HCT116 (cell line): ENCODE results near the gene HMGA1. TPM values are rescaled to one million over a fixed set of nuclear protein-coding genes. Genes with fewer than 3 reads are reported as not detected.

Experiments
- ATAC-seq: fragments of 200-7000 bp; cut with Tn5 transposase; 2 replicates; pipeline ENCODE4 v1.9.1; 2020; ENCODE audit warnings: mild to moderate bottlenecking, moderate library complexity
- BruUV-seq: library from RNA; stranded (reverse); fragments of 400-500 nt; replicated peaks from 2 replicates; lab custom pipeline; 2021; lab: Mats Ljungman, UMichigan
- CTCF ChIA-PET: fragments of 300-600 bp; sonication (Branson Sonifier 250); formaldehyde crosslinking; loops from one replicate; lab custom pipeline; 2021; ENCODE audit warnings: antibody characterized with exemption; lab: Charles Lee
- POLR2A ChIA-PET: fragments of 300-600, 350-600 bp; sonication (Branson Sonifier 250); formaldehyde crosslinking; loops from one replicate; lab custom pipeline; 2021; ENCODE audit warnings: antibody characterized with exemption; lab: Charles Lee
- RAD21 ChIA-PET, 2 experiments: fragments of 300-600 bp; sonication (Branson Sonifier 250); formaldehyde crosslinking; loops; one replicate each; lab custom pipeline; 2023; ENCODE audit warnings: low total read pairs in 2 of 2; ENCODE audit not compliant: uncharacterized antibody in 2 of 2, unreplicated experiment in 2 of 2, low non-redundant PET in 1 of 2; lab: Charles Lee
- DNase-seq: peaks from one replicate; pipeline ENCODE4 v3.0.0-alpha.2; 2010; ENCODE audit warnings: low read depth, low spot score
- H2AFZ ChIP-seq: fragments of 200-600 bp; shearing (Covaris generic), sonication (generic); 2 replicates; pipeline ENCODE4 v1.6.1; 2017; ENCODE audit warnings: low read depth, mixed run types, mixed read lengths, antibody characterized with exemption, low read length; ENCODE audit not compliant: poor library complexity, severe bottlenecking
- H3K27ac ChIP-seq: 2 replicates; pipeline ENCODE4 v1.5.1; 2012; ENCODE audit warnings: low read depth, low read length
- H3K27me3 ChIP-seq: fragments of 200-600 bp; sonication (generic); 2 replicates; pipeline ENCODE4 v1.6.1; 2016; ENCODE audit warnings: mixed run types, low read length, mixed read lengths; ENCODE audit not compliant: insufficient read depth
- H3K36me3 ChIP-seq, 2 experiments: fragments of 200-500 bp in 1 of 2; fragments of 200-600 bp in 1 of 2; sonication (Bioruptor generic) in 1 of 2; sonication (generic) in 1 of 2; 2 replicates each; pipeline versions ENCODE4 v1.5.1 to v1.6.1; 2014 to 2016; ENCODE audit warnings: low read length in 2 of 2, inconsistent platforms in 1 of 2, mixed read lengths in 1 of 2, mixed run types in 1 of 2; ENCODE audit not compliant: insufficient read depth in 2 of 2, control insufficient read depth in 1 of 2
- H3K4me1 ChIP-seq, 2 experiments: fragments of 200-600 bp in 1 of 2; sonication (generic) in 1 of 2; 2 replicates each; pipeline versions ENCODE4 v1.5.1 to v1.6.1; 2012 to 2017; ENCODE audit warnings: low read length in 2 of 2, inconsistent platforms in 1 of 2, mild to moderate bottlenecking in 1 of 2, mixed read lengths in 1 of 2, mixed run types in 1 of 2, moderate library complexity in 1 of 2; ENCODE audit not compliant: insufficient read depth in 2 of 2, control insufficient read depth in 1 of 2
- H3K4me2 ChIP-seq: fragments of 200-600 bp; sonication (generic); 2 replicates; pipeline ENCODE4 v1.6.1; 2017; ENCODE audit warnings: mixed run types, low read length, mixed read lengths
- H3K4me3 ChIP-seq, 2 experiments: fragments of 200-600 bp in 1 of 2; sonication (generic) in 1 of 2; replicated peaks in 1 of 2; 2 replicates each; pipeline ENCODE4 v1.5.1; 2011 to 2016; ENCODE audit warnings: low read length in 2 of 2, control low read depth in 1 of 2, low read depth in 1 of 2, mild to moderate bottlenecking in 1 of 2, mixed read lengths in 1 of 2, mixed run types in 1 of 2
- H3K79me2 ChIP-seq: fragments of 200-600 bp; sonication (generic); 2 replicates; pipeline ENCODE4 v1.6.1; 2017; ENCODE audit warnings: mild to moderate bottlenecking, mixed run types, low read length, moderate library complexity, mixed read lengths; ENCODE audit not compliant: insufficient read depth
- H3K9ac ChIP-seq: fragments of 200-600 bp; sonication (generic); 2 replicates; pipeline ENCODE4 v1.6.1; 2016; ENCODE audit warnings: low read length, mixed read lengths
- H3K9me2 ChIP-seq: fragments of 200-600 bp; sonication (generic), shearing (Covaris generic); 2 replicates; pipeline ENCODE4 v1.6.1; 2017; ENCODE audit warnings: mixed run types, mild to moderate bottlenecking, moderate library complexity; ENCODE audit not compliant: insufficient read depth
- H3K9me3 ChIP-seq, 2 experiments: fragments of 200-500 bp in 1 of 2; fragments of 200-600 bp in 1 of 2; sonication (Bioruptor generic) in 1 of 2; sonication (generic) in 1 of 2; 2 replicates each; pipeline ENCODE4 v1.6.1; 2014 to 2017; ENCODE audit warnings: low read length in 2 of 2, mixed read lengths in 2 of 2, inconsistent platforms in 1 of 2, low read depth in 1 of 2, mild to moderate bottlenecking in 1 of 2, mixed run types in 1 of 2, moderate library complexity in 1 of 2; ENCODE audit not compliant: control insufficient read depth in 1 of 2, insufficient read depth in 1 of 2
- H4K20me1 ChIP-seq: fragments of 200-600 bp; sonication (generic), shearing (Covaris generic); 2 replicates; pipeline ENCODE4 v1.6.1; 2017; ENCODE audit warnings: mixed run types, mild to moderate bottlenecking, moderate library complexity; ENCODE audit not compliant: insufficient read depth
- EZH2 ChIP-seq: fragments of 200-600 bp; sonication (generic); IDR thresholded peaks from 2 replicates; pipeline ENCODE4 v1.6.1; 2017; ENCODE audit warnings: antibody characterized with exemption, mixed run types
- EZH2phosphoT487 ChIP-seq: fragments of 200-600 bp; IDR thresholded peaks from 2 replicates; pipeline ENCODE4 v1.6.1; 2018; ENCODE audit warnings: antibody characterized with exemption, borderline replicate concordance
- POLR2A ChIP-seq: IDR thresholded peaks from 2 replicates; pipeline ENCODE4 v1.7.0; 2011; ENCODE audit warnings: borderline replicate concordance; ENCODE audit not compliant: insufficient read depth, insufficient read length; ENCODE audit errors: extremely low read depth
- POLR2AphosphoS5 ChIP-seq: IDR thresholded peaks from 2 replicates; pipeline ENCODE4 v1.6.1; 2011; ENCODE audit warnings: mild to moderate bottlenecking, low read depth, low read length, moderate library complexity
- SIN3A ChIP-seq: IDR thresholded peaks from 2 replicates; pipeline ENCODE4 v1.6.1; 2012; ENCODE audit warnings: low read depth
- SRF ChIP-seq: IDR thresholded peaks from 2 replicates; pipeline ENCODE4 v1.6.1; 2012; ENCODE audit warnings: low read depth
- YY1 ChIP-seq: IDR thresholded peaks from 2 replicates; pipeline ENCODE4 v1.6.1; 2011; ENCODE audit warnings: low read length, low read depth, moderate library complexity, mild to moderate bottlenecking; ENCODE audit not compliant: insufficient replicate concordance; ENCODE audit errors: extremely low read depth
- intact Hi-C: fragments of 100-400 bp; cut with micrococcal nuclease; formaldehyde crosslinking; loops from 2 replicates; pipeline ENCODE4 v1.10.0; 2022
- total RNA-seq: library from RNA; stranded (reverse); gene quantifications from one replicate; pipeline ENCODE4 v1.2.1, GENCODE V29; 2021; ENCODE audit not compliant: unreplicated experiment
- TF ChIP-seq, protein P1 (sequence below): IDR thresholded peaks from 2 replicates; pipeline ENCODE4 v1.6.1; 2012; ENCODE audit warnings: low read depth
- TF ChIP-seq, protein P2 (sequence below): IDR thresholded peaks from 2 replicates; pipeline ENCODE4 v1.6.1; 2012

The HMGA1 gene
- total RNA-seq, 1 experiment from 2014 or later, result 2,459 TPM

GRCh38 chr6:34289137-34289536 lies 52.5 kb downstream of the HMGA1 start (continued):
- TF ChIP-seq, protein P1, sequence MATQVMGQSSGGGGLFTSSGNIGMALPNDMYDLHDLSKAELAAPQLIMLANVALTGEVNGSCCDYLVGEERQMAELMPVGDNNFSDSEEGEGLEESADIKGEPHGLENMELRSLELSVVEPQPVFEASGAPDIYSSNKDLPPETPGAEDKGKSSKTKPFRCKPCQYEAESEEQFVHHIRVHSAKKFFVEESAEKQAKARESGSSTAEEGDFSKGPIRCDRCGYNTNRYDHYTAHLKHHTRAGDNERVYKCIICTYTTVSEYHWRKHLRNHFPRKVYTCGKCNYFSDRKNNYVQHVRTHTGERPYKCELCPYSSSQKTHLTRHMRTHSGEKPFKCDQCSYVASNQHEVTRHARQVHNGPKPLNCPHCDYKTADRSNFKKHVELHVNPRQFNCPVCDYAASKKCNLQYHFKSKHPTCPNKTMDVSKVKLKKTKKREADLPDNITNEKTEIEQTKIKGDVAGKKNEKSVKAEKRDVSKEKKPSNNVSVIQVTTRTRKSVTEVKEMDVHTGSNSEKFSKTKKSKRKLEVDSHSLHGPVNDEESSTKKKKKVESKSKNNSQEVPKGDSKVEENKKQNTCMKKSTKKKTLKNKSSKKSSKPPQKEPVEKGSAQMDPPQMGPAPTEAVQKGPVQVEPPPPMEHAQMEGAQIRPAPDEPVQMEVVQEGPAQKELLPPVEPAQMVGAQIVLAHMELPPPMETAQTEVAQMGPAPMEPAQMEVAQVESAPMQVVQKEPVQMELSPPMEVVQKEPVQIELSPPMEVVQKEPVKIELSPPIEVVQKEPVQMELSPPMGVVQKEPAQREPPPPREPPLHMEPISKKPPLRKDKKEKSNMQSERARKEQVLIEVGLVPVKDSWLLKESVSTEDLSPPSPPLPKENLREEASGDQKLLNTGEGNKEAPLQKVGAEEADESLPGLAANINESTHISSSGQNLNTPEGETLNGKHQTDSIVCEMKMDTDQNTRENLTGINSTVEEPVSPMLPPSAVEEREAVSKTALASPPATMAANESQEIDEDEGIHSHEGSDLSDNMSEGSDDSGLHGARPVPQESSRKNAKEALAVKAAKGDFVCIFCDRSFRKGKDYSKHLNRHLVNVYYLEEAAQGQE, result no peak
- TF ChIP-seq SIN3A, result no peak
- TF ChIP-seq YY1, result no peak
- no peak for TF ChIP-seq EZH2
- TF ChIP-seq, all 23 proteins: peak for 0

DNA sequence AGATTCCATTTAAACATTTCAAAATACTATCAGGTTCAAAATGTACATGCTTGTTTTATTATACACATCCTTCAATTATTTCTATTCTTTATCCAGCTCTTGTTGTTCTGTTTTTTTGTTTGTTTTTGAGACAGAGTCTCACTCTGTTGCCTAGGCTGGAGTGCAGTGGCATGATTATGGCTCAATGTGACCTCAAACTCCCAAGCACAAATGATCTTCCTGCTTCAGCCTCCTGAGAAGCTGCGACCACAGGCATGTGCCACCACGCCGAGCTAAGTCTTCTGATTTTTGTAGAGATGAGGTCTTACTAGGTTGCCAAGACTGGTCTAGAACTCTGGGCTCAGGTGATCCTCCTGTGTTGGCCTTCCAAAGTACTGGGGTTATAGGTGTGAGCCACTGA lies 56.3 kb downstream of the HMGA1 start:
- H4K20me1 ChIP-seq, result no peaks in the 10 kb centered on the region
- ChIA-PET CTCF (no interaction called here), POLR2A (no interaction called here), RAD21 (no interaction called here)
- no peak for ATAC-seq
- no peaks in the 10 kb centered on the region for H3K9me3 ChIP-seq
- no peak for DNase-seq
- intact Hi-C loops, result no loop called here
- TF ChIP-seq SRF (no peak), YY1 (no peak), EZH2phosphoT487 (no peak), POLR2A (no peak), EZH2 (no peak), POLR2AphosphoS5 (no peak)
- TF ChIP-seq, protein P2, sequence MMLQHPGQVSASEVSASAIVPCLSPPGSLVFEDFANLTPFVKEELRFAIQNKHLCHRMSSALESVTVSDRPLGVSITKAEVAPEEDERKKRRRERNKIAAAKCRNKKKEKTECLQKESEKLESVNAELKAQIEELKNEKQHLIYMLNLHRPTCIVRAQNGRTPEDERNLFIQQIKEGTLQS, result no peak
- no peaks in the 10 kb centered on the region for H3K9me2 ChIP-seq
- H3K79me2 ChIP-seq, result peaks cover under 1% of the 10 kb centered on the region; the same call in 1 of the 2 replicates
- no peak overlapping the region for H3K27ac ChIP-seq
- H2AFZ ChIP-seq, result no peak overlapping the region
- peaks cover 5 to 19% of the 10 kb centered on the region in 2 experiments; a peak in 3 of 4 replicates for H3K36me3 ChIP-seq
- H3K9ac ChIP-seq, result no peak overlapping the region
- BruUV-seq, result no TSS peak
- no peaks in the 10 kb centered on the region for H3K27me3 ChIP-seq
- H3K4me1 ChIP-seq, result peaks cover 2 to 11% of the 10 kb centered on the region in 2 experiments; a peak in 2 of 4 replicates
- H3K4me3 ChIP-seq, result no peak overlapping the region
- H3K4me2 ChIP-seq, result no peak overlapping the region
